ENCODE measurements around the gene FRMPD4. TPM values are rescaled to one million over a fixed set of nuclear protein-coding genes. Genes with fewer than 3 reads are reported as not detected.

Gene FRMPD4
- total RNA-seq, 1 experiment from 2014 or later, result 0.24 TPM

DNA sequence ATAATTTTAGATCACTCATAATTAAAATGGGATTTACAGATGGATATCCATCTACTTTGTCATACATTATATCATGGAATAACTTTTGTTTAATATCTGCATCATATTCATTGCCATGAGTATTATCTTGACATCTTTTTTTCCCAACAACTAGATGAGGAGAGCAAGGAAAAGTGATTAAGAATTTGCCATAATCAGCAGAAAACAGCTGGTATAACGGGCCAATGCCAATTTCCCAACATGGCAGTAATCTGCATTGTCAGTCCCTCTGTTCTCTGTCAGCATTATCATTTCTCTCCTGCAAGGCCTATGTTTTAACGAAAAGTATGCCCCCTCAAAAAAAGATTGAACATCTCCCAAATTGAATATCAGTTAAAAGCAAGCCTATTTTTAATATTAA lies 314.0 kb downstream of the FRMPD4 start:
- H3K4me1 Mint-ChIP-seq, result no peaks in the 10 kb centered on the region; a peak in 1 of 4 replicates
- no peak overlapping the region for H2BK120ac ChIP-seq (ENCODE audit: low read depth, low read length, poor library complexity, severe bottlenecking)
- TF ChIP-seq, protein P1, sequence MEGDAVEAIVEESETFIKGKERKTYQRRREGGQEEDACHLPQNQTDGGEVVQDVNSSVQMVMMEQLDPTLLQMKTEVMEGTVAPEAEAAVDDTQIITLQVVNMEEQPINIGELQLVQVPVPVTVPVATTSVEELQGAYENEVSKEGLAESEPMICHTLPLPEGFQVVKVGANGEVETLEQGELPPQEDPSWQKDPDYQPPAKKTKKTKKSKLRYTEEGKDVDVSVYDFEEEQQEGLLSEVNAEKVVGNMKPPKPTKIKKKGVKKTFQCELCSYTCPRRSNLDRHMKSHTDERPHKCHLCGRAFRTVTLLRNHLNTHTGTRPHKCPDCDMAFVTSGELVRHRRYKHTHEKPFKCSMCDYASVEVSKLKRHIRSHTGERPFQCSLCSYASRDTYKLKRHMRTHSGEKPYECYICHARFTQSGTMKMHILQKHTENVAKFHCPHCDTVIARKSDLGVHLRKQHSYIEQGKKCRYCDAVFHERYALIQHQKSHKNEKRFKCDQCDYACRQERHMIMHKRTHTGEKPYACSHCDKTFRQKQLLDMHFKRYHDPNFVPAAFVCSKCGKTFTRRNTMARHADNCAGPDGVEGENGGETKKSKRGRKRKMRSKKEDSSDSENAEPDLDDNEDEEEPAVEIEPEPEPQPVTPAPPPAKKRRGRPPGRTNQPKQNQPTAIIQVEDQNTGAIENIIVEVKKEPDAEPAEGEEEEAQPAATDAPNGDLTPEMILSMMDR (conservative IDR thresholded peaks at IDR 0.05), result no peak

More for the DNA sequence above, 314.0 kb downstream of the FRMPD4 start:
- H3K23me2 ChIP-seq (ENCODE audit: insufficient read length, low read depth, low read length, poor library complexity, severe bottlenecking), result no peaks in the 10 kb centered on the region
- H3K27ac ChIP-seq (ENCODE audit: insufficient read length, low read depth, low read length), result no peak overlapping the region
- H3K4ac ChIP-seq (ENCODE audit: low read depth, low read length), result no peak overlapping the region
- H3K79me2 ChIP-seq (ENCODE audit: insufficient read depth, low read length), result no peaks in the 10 kb centered on the region
- no peaks in the 10 kb centered on the region for H4K20me1 ChIP-seq (ENCODE audit: control insufficient read depth, insufficient read depth, insufficient read length)
- Mint-ChIP-seq H3K9me3 (peaks cover 54 to 61% of the 10 kb centered on the region in 2 experiments), H3K36me3 (ENCODE audit: insufficient read depth in 1 of 3, low read depth in 3 of 3) (peaks cover 0 to 2% (median under 1%) of the 10 kb centered on the region in 3 experiments; a peak in 2 of 7 replicates), H3K27ac (no peak overlapping the region), H3K27me3 (ENCODE audit: low read depth) (no peaks in the 10 kb centered on the region), H3K4me3 (no peak overlapping the region)
- no peaks in the 10 kb centered on the region for H3K4me1 ChIP-seq (ENCODE audit: insufficient read depth, low read length)
- H3K9ac ChIP-seq (ENCODE audit: extremely low read depth, insufficient read length, low read length), result no peak overlapping the region
- no peak overlapping the region for H3K23ac ChIP-seq (ENCODE audit: insufficient read length, low read depth, low read length)
- H3K56ac ChIP-seq (ENCODE audit: insufficient read length, low read depth, low read length), result no peak overlapping the region
- no peak overlapping the region for H2BK15ac ChIP-seq (ENCODE audit: low read depth, low read length)
- no peaks in the 10 kb centered on the region for H3K79me1 ChIP-seq (ENCODE audit: insufficient read depth, low read depth, low read length, poor library complexity, severe bottlenecking)
- no peak overlapping the region for H4K91ac ChIP-seq (ENCODE audit: insufficient read length, low read depth, low read length)
- no peak overlapping the region for H4K8ac ChIP-seq (replicated peaks; ENCODE audit: insufficient read length, low read depth, low read length)
- H2BK5ac ChIP-seq (ENCODE audit: insufficient read length, low read length), result no peak overlapping the region
- H2AFZ ChIP-seq (ENCODE audit: low read length), result no peak overlapping the region
- H2AK5ac ChIP-seq (ENCODE audit: insufficient read length, low read length), result no peak overlapping the region
- WGBS (ENCODE audit: extremely low coverage, insufficient read length, low lambda C conversion rate), result no CpG with 5 or more reads among the region's 2 CpGs
- no peak overlapping the region for H3K18ac ChIP-seq (ENCODE audit: insufficient read length, low read depth, low read length)
- H3K9me3 ChIP-seq (ENCODE audit: control insufficient read depth, low read depth, low read length), result no peaks in the 10 kb centered on the region
- no peak overlapping the region for H3K14ac ChIP-seq (ENCODE audit: insufficient read depth, low read length)
- no peaks in the 10 kb centered on the region; the same call in 1 of the 2 replicates for H3K27me3 ChIP-seq (ENCODE audit: insufficient read depth, low read length)
- no peak overlapping the region for H2BK12ac ChIP-seq (ENCODE audit: insufficient read length, low read depth, low read length)
- H4K5ac ChIP-seq (ENCODE audit: insufficient read length, low read depth, low read length), result no peak overlapping the region
- no peak overlapping the region for H3T11ph ChIP-seq (ENCODE audit: low read length)
- no peak for DNase-seq
- H3K4me2 ChIP-seq (ENCODE audit: insufficient read depth, insufficient read length, low read length), result no peak overlapping the region
- H2BK20ac ChIP-seq (ENCODE audit: low read depth, low read length, poor library complexity, severe bottlenecking), result no peak overlapping the region

Measured in H9 (cell line).